Measurements from ENCODE around the gene INF2.

DNA sequence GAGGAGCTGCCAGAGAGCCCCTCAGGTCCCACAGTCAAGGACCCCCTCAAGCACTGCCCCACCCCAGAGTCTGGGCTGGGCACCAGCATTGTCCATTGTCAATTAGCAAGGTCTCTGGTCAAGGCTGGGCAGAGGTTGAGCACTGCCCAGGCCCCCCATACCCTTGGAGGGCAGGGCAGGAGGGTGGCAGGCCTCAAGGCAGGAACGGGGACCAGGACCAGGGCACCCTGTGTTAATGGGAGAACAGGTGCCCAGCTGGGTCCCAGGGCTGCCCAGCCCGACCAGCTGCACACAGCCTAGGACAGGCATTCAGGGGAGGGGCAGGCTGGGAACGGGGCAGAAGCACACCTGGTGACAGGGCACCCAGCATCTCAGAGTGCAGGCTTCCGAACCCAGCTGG lies 82.0 kb downstream of the INF2 start:
- no peak for TF ChIP-seq CTCF (IDR thresholded peaks at IDR 0.05)
- no peak for TF ChIP-seq POLR2A (IDR thresholded peaks at IDR 0.05)
- TF ChIP-seq POLR2AphosphoS5 (IDR thresholded peaks at IDR 0.05): no peak

Data from upper lobe of left lung (tissue), 4 donors.